WTC11 (cell line): ENCODE measurements around the gene GUCY1B1.

Experiments used
- CREB1 ChIP-seq: sonication (generic); formaldehyde crosslinking; IDR thresholded peaks from 2 replicates; pipeline ENCODE4 v1.8.0; 2023; ENCODE audit warnings: mild to moderate bottlenecking, missing genetic modification reagents
- CTCF ChIP-seq: fragments of 200-600 bp; IDR thresholded peaks from 2 replicates; pipeline ENCODE4 v1.8.0; 2022; ENCODE audit warnings: antibody characterized with exemption
- ELF4 ChIP-seq: sonication (generic); formaldehyde crosslinking; IDR thresholded peaks from 2 replicates; pipeline ENCODE4 v1.8.1; 2022; ENCODE audit warnings: low read depth, mild to moderate bottlenecking, moderate library complexity, missing genetic modification reagents
- JAZF1 ChIP-seq: fragments of 250-450 bp; sonication (Bioruptor Pico); IDR thresholded peaks from 2 replicates; pipeline ENCODE4 v1.9.0; 2021; ENCODE audit warnings: moderate library complexity, mild to moderate bottlenecking, inconsistent platforms
- NR2C2 ChIP-seq: sonication (generic); formaldehyde crosslinking; IDR thresholded peaks from 2 replicates; pipeline ENCODE4 v1.8.0; 2022; ENCODE audit warnings: mild to moderate bottlenecking, missing genetic modification reagents
- TEAD4 ChIP-seq: sonication (generic); formaldehyde crosslinking; IDR thresholded peaks from 2 replicates; pipeline ENCODE4 v1.8.0; 2022; ENCODE audit warnings: mild to moderate bottlenecking, missing genetic modification reagents
- ZNF423 ChIP-seq: fragments of 250-450 bp; sonication (Bioruptor Pico); IDR thresholded peaks from 2 replicates; pipeline ENCODE4 v2.1.2; 2022; ENCODE audit warnings: mild to moderate bottlenecking, moderate library complexity
- TF ChIP-seq, protein P1 (sequence below): fragments of 250-450 bp; sonication (Bioruptor Pico); IDR thresholded peaks from 2 replicates; pipeline ENCODE4 v1.9.0; 2021; ENCODE audit warnings: mild to moderate bottlenecking
- TF ChIP-seq, protein P2 (sequence below): sonication (generic); formaldehyde crosslinking; IDR thresholded peaks from 2 replicates; pipeline ENCODE4 v1.8.0; 2023; ENCODE audit warnings: missing genetic modification reagents
- TF ChIP-seq, protein P3 (sequence below): sonication (generic); formaldehyde crosslinking; IDR thresholded peaks from 2 replicates; pipeline ENCODE4 v1.8.0; 2023; ENCODE audit warnings: missing genetic modification reagents, mild to moderate bottlenecking, borderline replicate concordance
- TF ChIP-seq, protein P4 (sequence below): sonication (generic); formaldehyde crosslinking; IDR thresholded peaks from 2 replicates; pipeline ENCODE4 v1.8.0; 2022; ENCODE audit warnings: mild to moderate bottlenecking, missing genetic modification reagents

DNA sequence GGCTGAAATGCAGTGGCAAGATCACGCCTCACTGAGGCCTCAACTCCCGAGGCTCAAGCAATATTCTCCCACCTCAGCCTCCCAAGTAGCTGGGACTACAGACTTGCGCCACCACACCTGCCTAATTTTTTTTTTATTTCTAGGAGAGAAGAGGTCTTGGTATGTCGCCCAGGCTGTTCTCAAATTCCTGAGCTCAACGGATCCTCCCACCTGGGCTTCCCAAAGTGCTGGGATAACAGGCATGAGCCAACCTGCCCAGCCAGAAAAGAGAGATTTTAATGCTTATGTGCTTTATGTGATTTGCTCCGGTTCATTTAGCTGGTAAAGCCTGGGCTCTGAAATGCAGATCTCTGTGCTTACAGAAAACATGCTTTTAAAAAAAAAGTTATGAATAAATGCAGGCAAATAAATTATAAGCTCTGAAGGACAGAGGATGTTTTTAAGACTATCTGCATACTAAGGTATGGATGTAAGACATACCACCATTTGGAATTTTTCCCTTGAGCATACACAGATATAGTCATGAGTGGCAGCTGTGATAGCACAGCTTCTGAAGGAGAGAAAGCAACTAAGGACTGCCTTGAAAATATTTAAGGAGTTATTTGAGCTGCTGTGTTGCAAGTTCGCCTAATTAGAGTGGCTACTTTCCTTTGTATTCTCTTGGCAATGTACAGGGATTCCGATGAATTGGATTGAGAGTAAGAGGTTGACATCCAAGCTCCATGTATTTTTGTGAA, 13.8 kb downstream of the GUCY1B1 start:
- TF ChIP-seq CTCF: no peak
- TF ChIP-seq, protein P1, sequence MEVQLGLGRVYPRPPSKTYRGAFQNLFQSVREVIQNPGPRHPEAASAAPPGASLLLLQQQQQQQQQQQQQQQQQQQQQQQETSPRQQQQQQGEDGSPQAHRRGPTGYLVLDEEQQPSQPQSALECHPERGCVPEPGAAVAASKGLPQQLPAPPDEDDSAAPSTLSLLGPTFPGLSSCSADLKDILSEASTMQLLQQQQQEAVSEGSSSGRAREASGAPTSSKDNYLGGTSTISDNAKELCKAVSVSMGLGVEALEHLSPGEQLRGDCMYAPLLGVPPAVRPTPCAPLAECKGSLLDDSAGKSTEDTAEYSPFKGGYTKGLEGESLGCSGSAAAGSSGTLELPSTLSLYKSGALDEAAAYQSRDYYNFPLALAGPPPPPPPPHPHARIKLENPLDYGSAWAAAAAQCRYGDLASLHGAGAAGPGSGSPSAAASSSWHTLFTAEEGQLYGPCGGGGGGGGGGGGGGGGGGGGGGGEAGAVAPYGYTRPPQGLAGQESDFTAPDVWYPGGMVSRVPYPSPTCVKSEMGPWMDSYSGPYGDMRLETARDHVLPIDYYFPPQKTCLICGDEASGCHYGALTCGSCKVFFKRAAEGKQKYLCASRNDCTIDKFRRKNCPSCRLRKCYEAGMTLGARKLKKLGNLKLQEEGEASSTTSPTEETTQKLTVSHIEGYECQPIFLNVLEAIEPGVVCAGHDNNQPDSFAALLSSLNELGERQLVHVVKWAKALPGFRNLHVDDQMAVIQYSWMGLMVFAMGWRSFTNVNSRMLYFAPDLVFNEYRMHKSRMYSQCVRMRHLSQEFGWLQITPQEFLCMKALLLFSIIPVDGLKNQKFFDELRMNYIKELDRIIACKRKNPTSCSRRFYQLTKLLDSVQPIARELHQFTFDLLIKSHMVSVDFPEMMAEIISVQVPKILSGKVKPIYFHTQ (CRISPR knock-in tag): no peak
- TF ChIP-seq NR2C2 (CRISPR knock-in tag): no peak
- TF ChIP-seq TEAD4 (CRISPR knock-in tag): no peak
- no peak for TF ChIP-seq JAZF1
- TF ChIP-seq ELF4 (CRISPR knock-in tag): no peak
- no peak for TF ChIP-seq CREB1
- TF ChIP-seq, protein P2, sequence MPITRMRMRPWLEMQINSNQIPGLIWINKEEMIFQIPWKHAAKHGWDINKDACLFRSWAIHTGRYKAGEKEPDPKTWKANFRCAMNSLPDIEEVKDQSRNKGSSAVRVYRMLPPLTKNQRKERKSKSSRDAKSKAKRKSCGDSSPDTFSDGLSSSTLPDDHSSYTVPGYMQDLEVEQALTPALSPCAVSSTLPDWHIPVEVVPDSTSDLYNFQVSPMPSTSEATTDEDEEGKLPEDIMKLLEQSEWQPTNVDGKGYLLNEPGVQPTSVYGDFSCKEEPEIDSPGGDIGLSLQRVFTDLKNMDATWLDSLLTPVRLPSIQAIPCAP (CRISPR knock-in tag): no peak
- TF ChIP-seq, protein P3, sequence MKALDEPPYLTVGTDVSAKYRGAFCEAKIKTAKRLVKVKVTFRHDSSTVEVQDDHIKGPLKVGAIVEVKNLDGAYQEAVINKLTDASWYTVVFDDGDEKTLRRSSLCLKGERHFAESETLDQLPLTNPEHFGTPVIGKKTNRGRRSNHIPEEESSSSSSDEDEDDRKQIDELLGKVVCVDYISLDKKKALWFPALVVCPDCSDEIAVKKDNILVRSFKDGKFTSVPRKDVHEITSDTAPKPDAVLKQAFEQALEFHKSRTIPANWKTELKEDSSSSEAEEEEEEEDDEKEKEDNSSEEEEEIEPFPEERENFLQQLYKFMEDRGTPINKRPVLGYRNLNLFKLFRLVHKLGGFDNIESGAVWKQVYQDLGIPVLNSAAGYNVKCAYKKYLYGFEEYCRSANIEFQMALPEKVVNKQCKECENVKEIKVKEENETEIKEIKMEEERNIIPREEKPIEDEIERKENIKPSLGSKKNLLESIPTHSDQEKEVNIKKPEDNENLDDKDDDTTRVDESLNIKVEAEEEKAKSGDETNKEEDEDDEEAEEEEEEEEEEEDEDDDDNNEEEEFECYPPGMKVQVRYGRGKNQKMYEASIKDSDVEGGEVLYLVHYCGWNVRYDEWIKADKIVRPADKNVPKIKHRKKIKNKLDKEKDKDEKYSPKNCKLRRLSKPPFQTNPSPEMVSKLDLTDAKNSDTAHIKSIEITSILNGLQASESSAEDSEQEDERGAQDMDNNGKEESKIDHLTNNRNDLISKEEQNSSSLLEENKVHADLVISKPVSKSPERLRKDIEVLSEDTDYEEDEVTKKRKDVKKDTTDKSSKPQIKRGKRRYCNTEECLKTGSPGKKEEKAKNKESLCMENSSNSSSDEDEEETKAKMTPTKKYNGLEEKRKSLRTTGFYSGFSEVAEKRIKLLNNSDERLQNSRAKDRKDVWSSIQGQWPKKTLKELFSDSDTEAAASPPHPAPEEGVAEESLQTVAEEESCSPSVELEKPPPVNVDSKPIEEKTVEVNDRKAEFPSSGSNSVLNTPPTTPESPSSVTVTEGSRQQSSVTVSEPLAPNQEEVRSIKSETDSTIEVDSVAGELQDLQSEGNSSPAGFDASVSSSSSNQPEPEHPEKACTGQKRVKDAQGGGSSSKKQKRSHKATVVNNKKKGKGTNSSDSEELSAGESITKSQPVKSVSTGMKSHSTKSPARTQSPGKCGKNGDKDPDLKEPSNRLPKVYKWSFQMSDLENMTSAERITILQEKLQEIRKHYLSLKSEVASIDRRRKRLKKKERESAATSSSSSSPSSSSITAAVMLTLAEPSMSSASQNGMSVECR (CRISPR knock-in tag): no peak
- TF ChIP-seq ZNF423: no peak
- TF ChIP-seq, protein P4, sequence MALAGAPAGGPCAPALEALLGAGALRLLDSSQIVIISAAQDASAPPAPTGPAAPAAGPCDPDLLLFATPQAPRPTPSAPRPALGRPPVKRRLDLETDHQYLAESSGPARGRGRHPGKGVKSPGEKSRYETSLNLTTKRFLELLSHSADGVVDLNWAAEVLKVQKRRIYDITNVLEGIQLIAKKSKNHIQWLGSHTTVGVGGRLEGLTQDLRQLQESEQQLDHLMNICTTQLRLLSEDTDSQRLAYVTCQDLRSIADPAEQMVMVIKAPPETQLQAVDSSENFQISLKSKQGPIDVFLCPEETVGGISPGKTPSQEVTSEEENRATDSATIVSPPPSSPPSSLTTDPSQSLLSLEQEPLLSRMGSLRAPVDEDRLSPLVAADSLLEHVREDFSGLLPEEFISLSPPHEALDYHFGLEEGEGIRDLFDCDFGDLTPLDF (CRISPR knock-in tag): no peak
